Right lobe of liver (tissue), 4 donors: Measurements from ENCODE around the gene GMDS.

Source experiments
- CTCF ChIP-seq, 4 donors: fragments of 200-600 bp in 3 of 4; fragments of 450-650 bp in 1 of 4; IDR thresholded peaks; one replicate each; pipeline versions ENCODE4 v1.5.1 to v1.8.0; 2016 to 2022; ENCODE audit warnings: antibody characterized with exemption in 4 of 4, mild to moderate bottlenecking in 2 of 4
- POLR2A ChIP-seq: fragments of 450-650 bp; IDR thresholded peaks from one replicate; pipeline ENCODE4 v1.6.1; 2017; ENCODE audit warnings: antibody characterized with exemption, mild to moderate bottlenecking
- donor health status: DM: no; HTN: no; CAD: no.
- donor health status: DM: no; HTN: no; CAD: no.
- donor health status: DM: no; HTN: yes; CAD: no.

GRCh38 chr6:1664329-1664728 lies 581.1 kb downstream of the GMDS start:
- TF ChIP-seq CTCF (IDR thresholded peaks at IDR 0.05) (no peak), POLR2A (no peak)
